ENCODE results near the gene GPR161. TPM values are rescaled to one million over a fixed set of nuclear protein-coding genes. Genes with fewer than 3 reads are reported as not detected.
A peak's percentile ranks its signal among the peaks of the same experiment; 100 is the strongest.
"Not testable (repeated sequence)": the region's sequence is repeated elsewhere in the genome, so short reads cannot be mapped to it uniquely, and the experiment has no call there.

Gene GPR161
- 10 to 100 TPM in 5 of 6 experiments, 1 to 10 TPM in 1; 9.3 to 14.5 (median 13.2) TPM for total RNA-seq (2021; fragmentation: NEBNext Ultra II Directional; extraction: Animal tissue kit (Norgen Biotek cat#: 25700))
- long read RNA-seq, partial matches to known transcripts: 1 of 5 reads
- long read RNA-seq, other reads (novel, unspliced or antisense): 4 of 5 reads

DNA sequence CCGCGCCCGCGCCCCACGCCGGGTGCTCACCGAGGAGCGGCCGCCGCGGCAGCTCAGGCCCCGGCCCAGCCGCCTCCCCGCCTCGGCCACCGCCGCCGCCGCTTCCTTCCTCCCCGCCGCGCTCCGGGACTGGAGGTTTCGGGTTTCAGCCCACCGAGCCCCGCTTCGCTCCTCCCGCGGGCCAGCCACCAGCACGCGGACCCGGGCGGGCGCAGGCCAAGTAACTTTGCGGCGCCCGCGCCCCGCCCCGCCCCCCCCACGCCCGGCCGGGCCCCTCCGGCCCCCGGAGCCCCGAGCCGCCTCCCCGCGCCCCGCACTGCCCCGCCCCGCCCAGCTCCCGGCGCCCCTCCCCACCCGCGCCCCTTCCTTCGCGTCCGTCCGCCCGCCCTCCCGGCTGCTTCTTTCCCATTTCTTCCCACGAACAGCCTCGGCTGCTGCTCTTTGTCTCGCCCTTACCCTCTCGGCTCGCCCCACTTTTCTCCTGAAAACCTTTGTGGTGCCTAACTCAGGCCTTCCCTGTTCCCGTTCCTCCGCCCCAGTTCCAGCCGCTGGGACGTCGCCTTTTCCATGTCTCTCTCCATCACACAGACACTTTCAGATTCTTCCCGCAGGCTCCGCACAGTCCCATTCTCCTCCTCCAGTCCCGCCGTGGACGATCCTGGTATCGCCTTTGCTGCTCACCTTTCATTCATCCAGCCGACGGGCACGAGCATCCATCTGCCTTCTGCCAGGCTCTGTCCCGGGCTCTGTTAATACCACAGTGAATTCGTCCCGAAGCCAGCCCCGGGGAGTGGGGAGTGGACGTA, at the start of gene GPR161:
Gene GPR161, minus strand, starts transcription at position 222 of the 806 bp plus-strand sequence. CDS start 32,080 bp downstream, outside the sequence.
- Mint-ChIP-seq H3K27ac (peak within 1 kb of the TSS; percentile 93), H3K36me3 (ENCODE audit: low read depth) (peaks cover 4% of the 10 kb centered on the region; the same call in 1 of the 2 replicates), H3K4me1 (ENCODE audit: low read depth) (peaks cover 36% of the 10 kb centered on the region), H3K9me3 (no peaks in the 10 kb centered on the region), H3K27me3 (ENCODE audit: insufficient read depth) (no peaks in the 10 kb centered on the region; the same call in 1 of the 2 replicates), H3K4me3 (peak within 1 kb of the TSS; percentile 100)
- peak; percentile 28 for DNase-seq
- TF ChIP-seq CTCF (IDR thresholded peaks at IDR 0.05): no peak

- H3K4me3 Mint-ChIP-seq: peak overlapping the region; percentile 45; the same call in 1 of the 2 replicates
- DNase-seq, H3K9me3 Mint-ChIP-seq: not testable (repeated sequence)
These were observed 44.5 kb upstream of the GPR161 start for GRCh38 chr1:168181063-168181720.

GRCh38 chr1:168180148-168180524, 43.4 kb upstream of the GPR161 start:
- Mint-ChIP-seq H3K4me3 (no peak overlapping the region), H3K36me3 (ENCODE audit: low read depth) (no peaks in the 10 kb centered on the region), H3K4me1 (ENCODE audit: low read depth) (no peaks in the 10 kb centered on the region), H3K27ac (no peak overlapping the region), H3K27me3 (ENCODE audit: insufficient read depth) (no peaks in the 10 kb centered on the region), H3K9me3 (no peaks in the 10 kb centered on the region)
- DNase-seq: peak; percentile 6
- TF ChIP-seq CTCF (IDR thresholded peaks at IDR 0.05): no peak

More at GRCh38 chr1:168181063-168181720, 44.5 kb upstream of the GPR161 start:
- H3K4me1 Mint-ChIP-seq (ENCODE audit: low read depth); H3K36me3 Mint-ChIP-seq (ENCODE audit: low read depth); H3K27ac Mint-ChIP-seq; H3K27me3 Mint-ChIP-seq (ENCODE audit: insufficient read depth): not testable (repeated sequence)

DNA sequence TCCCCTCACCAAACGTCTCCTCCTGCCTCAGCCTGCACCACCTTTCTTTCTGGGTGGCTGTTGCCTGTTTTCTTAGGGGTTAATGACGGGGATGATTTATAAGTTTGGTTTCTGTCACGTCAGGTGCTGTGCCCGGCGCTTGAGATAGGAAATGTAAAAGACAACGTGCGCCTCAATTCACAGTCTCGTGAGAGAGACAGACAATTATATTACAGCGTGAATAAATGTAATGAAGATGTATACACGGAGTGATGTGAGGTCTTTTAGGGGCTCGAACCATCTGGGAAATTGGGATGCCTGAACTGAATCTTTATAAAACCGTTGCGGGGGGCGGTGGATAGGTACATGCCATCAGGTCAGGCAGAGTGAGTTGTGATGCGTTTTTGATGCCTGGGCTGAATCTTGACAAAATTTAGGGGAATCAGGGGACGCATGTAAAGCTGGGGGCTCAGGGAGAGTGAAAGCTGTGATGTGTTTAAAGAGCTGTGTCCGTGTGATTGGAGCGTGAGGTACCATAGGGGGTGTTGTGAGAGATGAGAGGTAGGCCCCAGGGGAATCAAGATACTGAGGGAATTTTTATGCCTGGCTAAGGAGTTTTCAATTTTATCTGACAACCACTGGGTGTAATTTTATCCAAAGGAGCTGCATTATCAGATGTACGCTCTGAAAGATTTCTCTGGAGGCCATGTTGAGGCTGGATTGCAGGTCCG, 42.9 kb upstream of the GPR161 start:
- TF ChIP-seq CTCF (IDR thresholded peaks at IDR 0.05): 0 out of 2 replicates have a peak, but pooled peaks have one; percentile 14
- H3K27me3 Mint-ChIP-seq (ENCODE audit: insufficient read depth): no peaks in the 10 kb centered on the region
- no peaks in the 10 kb centered on the region for H3K4me1 Mint-ChIP-seq (ENCODE audit: low read depth)
- H3K4me3 Mint-ChIP-seq: no peak overlapping the region
- H3K9me3 Mint-ChIP-seq: no peaks in the 10 kb centered on the region
- H3K36me3 Mint-ChIP-seq (ENCODE audit: low read depth): no peaks in the 10 kb centered on the region
- DNase-seq: peak; percentile 13
- H3K27ac Mint-ChIP-seq: no peak overlapping the region

- peak; percentile 91 for TF ChIP-seq CTCF (IDR thresholded peaks at IDR 0.05)
- H3K4me1 Mint-ChIP-seq (ENCODE audit: low read depth): no peaks in the 10 kb centered on the region
- peak; percentile 99 for DNase-seq
- no peaks in the 10 kb centered on the region for H3K27me3 Mint-ChIP-seq (ENCODE audit: insufficient read depth)
- no peaks in the 10 kb centered on the region for H3K9me3 Mint-ChIP-seq
- no peaks in the 10 kb centered on the region for H3K36me3 Mint-ChIP-seq (ENCODE audit: low read depth)
- no peak within 1 kb of the TSS for H3K27ac Mint-ChIP-seq
- H3K4me3 Mint-ChIP-seq: no peak within 1 kb of the TSS
These were observed 42.1 kb upstream of the GPR161 start, which contains the start of gene TIPRL for GRCh38 chr1:168178638-168179437. Gene TIPRL (plus strand): TSS chr1:168178962. CDS start chr1:168179078, 116 bp downstream.

Measured in HFFc6 (cell line).